Activated naive CD8-positive, alpha-beta T cell (primary cell): ENCODE results near the gene STK32C.
"Not testable (repeated sequence)": the region's sequence is repeated elsewhere in the genome, so short reads cannot be mapped to it uniquely, and the experiment has no call there.

Experiments
- H3K27ac Mint-ChIP-seq: one replicate; pipeline ENCODE4 v1.8.0; 2021; ENCODE audit warnings: mixed read lengths
- H3K27me3 Mint-ChIP-seq: one replicate; pipeline ENCODE4 v1.8.0; 2021; ENCODE audit warnings: mixed read lengths
- H3K36me3 Mint-ChIP-seq: one replicate; pipeline ENCODE4 v1.8.0; 2021; ENCODE audit warnings: mixed read lengths
- H3K4me1 Mint-ChIP-seq: one replicate; pipeline ENCODE4 v1.8.0; 2021; ENCODE audit warnings: low read depth, mixed read lengths
- H3K4me3 Mint-ChIP-seq: one replicate; pipeline ENCODE4 v1.8.0; 2021; ENCODE audit warnings: mild to moderate bottlenecking, mixed read lengths
- H3K9me3 Mint-ChIP-seq: one replicate; pipeline ENCODE4 v1.8.0; 2021; ENCODE audit warnings: low read depth, mixed read lengths

The STK32C gene

DNA sequence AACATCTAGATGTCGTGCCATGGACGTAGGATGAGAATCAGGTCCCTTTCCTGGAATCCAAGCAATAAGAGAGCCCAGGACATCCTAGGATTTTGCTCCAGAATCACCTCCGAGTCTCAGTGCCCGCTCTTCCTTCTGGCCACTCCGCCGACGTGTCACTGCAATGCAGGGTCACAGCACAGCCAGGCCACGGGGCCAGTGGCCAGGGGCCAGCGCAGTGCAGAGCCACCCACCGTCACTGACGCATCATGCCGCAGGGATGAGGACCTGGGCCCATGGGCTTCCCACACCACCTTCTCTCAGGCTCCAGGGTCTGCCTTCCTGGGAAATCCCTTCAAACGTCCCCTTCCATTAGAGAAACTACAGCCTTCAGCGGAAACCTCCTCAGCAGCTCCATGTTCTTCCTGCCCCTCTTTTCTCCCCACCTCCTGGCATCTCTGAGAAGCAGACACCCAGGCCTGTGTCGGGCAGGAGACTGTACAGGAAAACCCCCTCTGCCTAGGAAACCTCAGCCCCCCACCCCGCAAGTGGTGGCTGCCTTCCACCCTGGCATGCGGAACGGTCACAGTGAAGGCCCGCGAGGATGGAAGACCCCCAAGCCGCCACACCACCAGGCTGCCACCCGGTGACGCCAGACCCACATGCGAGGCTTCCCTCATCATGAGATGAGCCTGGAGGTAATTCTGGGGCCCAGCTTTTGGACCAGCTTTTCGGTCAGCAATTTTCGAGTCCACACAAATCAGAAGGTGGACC, 32.1 kb downstream of the STK32C start:
- no peak overlapping the region for H3K27ac Mint-ChIP-seq
- no peak overlapping the region for H3K4me3 Mint-ChIP-seq
- no peaks in the 10 kb centered on the region for H3K4me1 Mint-ChIP-seq
- no peaks in the 10 kb centered on the region for H3K27me3 Mint-ChIP-seq
- H3K9me3 Mint-ChIP-seq: no peaks in the 10 kb centered on the region
- H3K36me3 Mint-ChIP-seq: peaks cover 2% of the 10 kb centered on the region

DNA sequence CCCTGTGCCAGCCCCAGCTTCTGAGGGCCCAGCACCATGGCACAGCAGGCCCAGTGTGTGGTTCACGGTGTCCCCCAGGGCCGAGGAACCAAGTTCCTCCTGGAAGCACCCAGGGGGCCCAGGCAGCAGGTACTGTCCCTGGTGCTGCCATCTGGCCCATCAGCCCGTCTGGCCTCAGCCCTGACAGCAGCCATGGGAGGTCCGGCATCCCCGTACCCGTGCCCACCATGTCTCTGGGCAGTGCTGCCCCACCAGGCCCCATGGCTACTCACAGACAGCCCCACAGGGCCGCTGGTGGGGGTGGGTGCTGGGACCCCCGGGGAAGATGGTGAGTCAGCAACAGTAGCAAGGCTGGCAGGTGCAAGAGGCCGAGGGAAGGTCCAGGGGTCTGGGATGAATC, 32.8 kb downstream of the STK32C start:
- no peak overlapping the region for H3K27ac Mint-ChIP-seq
- H3K4me1 Mint-ChIP-seq: no peaks in the 10 kb centered on the region
- no peaks in the 10 kb centered on the region for H3K9me3 Mint-ChIP-seq
- H3K36me3 Mint-ChIP-seq: peaks cover 2% of the 10 kb centered on the region
- no peaks in the 10 kb centered on the region for H3K27me3 Mint-ChIP-seq
- H3K4me3 Mint-ChIP-seq: no peak overlapping the region

- H3K4me3 Mint-ChIP-seq: no peak overlapping the region
- H3K36me3 Mint-ChIP-seq: peaks cover 2% of the 10 kb centered on the region
- no peaks in the 10 kb centered on the region for H3K9me3 Mint-ChIP-seq
- H3K27me3 Mint-ChIP-seq: no peaks in the 10 kb centered on the region
- H3K27ac Mint-ChIP-seq: no peak overlapping the region
- H3K4me1 Mint-ChIP-seq: no peaks in the 10 kb centered on the region
These were observed 33.2 kb downstream of the STK32C start for GRCh38 chr10:132274581-132274980.

- Mint-ChIP-seq H3K27ac (no peak overlapping the region), H3K4me1 (no peaks in the 10 kb centered on the region), H3K4me3 (no peak overlapping the region), H3K9me3 (no peaks in the 10 kb centered on the region), H3K27me3 (no peaks in the 10 kb centered on the region), H3K36me3 (peaks cover 2% of the 10 kb centered on the region)
These were observed 33.8 kb downstream of the STK32C start for GRCh38 chr10:132273966-132274365.

DNA sequence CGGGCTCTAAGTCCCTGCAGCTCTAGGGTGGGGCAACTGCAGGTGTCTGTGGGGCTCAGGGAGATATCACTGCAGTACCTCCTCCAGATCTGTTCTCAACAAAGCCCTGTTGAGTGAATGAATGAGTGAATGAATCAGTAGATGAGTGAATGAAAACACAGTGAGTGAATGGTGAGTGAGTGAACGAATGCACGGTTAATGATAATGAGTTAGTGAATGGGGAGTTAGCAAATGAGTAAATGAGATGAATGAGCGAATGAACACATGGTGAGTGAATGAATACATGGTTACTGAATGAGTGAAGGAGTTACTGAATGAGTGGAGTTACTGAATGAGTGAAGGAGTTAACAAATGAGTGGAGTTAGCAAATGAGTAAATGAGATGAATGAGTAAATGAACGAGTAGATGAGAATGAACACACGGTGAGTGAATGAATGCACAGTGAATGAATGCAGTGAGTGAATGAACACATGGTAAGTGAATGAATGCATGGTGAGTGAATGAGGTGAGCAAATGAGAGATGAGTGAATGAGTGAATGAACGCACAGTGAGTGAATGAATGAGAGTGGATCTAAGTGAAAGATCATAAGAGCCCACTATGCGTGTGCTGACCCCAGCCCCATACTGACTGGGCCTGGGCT, 34.3 kb downstream of the STK32C start:
- Mint-ChIP-seq H3K27me3 (no peaks in the 10 kb centered on the region), H3K27ac (no peak overlapping the region), H3K36me3 (peaks cover 2% of the 10 kb centered on the region), H3K4me3 (no peak overlapping the region), H3K4me1 (no peaks in the 10 kb centered on the region), H3K9me3 (no peaks in the 10 kb centered on the region)

GRCh38 chr10:132272231-132272971, 35.3 kb downstream of the STK32C start:
- H3K36me3 Mint-ChIP-seq: peaks cover 2% of the 10 kb centered on the region
- H3K4me1 Mint-ChIP-seq: no peaks in the 10 kb centered on the region
- H3K27ac Mint-ChIP-seq: no peak overlapping the region
- no peaks in the 10 kb centered on the region for H3K27me3 Mint-ChIP-seq
- H3K4me3 Mint-ChIP-seq: no peak overlapping the region
- no peaks in the 10 kb centered on the region for H3K9me3 Mint-ChIP-seq

GRCh38 chr10:132271458-132272230, 36.1 kb downstream of the STK32C start:
- no peaks in the 10 kb centered on the region for H3K9me3 Mint-ChIP-seq
- H3K27ac Mint-ChIP-seq: no peak overlapping the region
- H3K27me3 Mint-ChIP-seq: no peaks in the 10 kb centered on the region
- H3K4me3 Mint-ChIP-seq: no peak overlapping the region
- peaks cover 2% of the 10 kb centered on the region for H3K36me3 Mint-ChIP-seq
- peaks cover 1% of the 10 kb centered on the region for H3K4me1 Mint-ChIP-seq

GRCh38 chr10:132270721-132271457, 36.9 kb downstream of the STK32C start:
- Mint-ChIP-seq H3K4me3 (no peak overlapping the region), H3K36me3 (peaks cover 2% of the 10 kb centered on the region), H3K27me3 (no peaks in the 10 kb centered on the region), H3K27ac (no peak overlapping the region), H3K4me1 (peaks cover 9% of the 10 kb centered on the region), H3K9me3 (no peaks in the 10 kb centered on the region)

GRCh38 chr10:132270256-132270655, 37.5 kb downstream of the STK32C start:
- peaks cover 2% of the 10 kb centered on the region for H3K36me3 Mint-ChIP-seq
- H3K27me3 Mint-ChIP-seq: no peaks in the 10 kb centered on the region
- H3K27ac Mint-ChIP-seq: no peak overlapping the region
- no peak overlapping the region for H3K4me3 Mint-ChIP-seq
- peaks cover 9% of the 10 kb centered on the region for H3K4me1 Mint-ChIP-seq
- no peaks in the 10 kb centered on the region for H3K9me3 Mint-ChIP-seq

- H3K9me3 Mint-ChIP-seq: no peaks in the 10 kb centered on the region
- no peak overlapping the region for H3K27ac Mint-ChIP-seq
- no peak overlapping the region for H3K4me3 Mint-ChIP-seq
- no peaks in the 10 kb centered on the region for H3K27me3 Mint-ChIP-seq
- H3K4me1 Mint-ChIP-seq: peaks cover 9% of the 10 kb centered on the region
- H3K36me3 Mint-ChIP-seq: peaks cover 2% of the 10 kb centered on the region
These were observed 38.2 kb downstream of the STK32C start for GRCh38 chr10:132269266-132270230.

DNA sequence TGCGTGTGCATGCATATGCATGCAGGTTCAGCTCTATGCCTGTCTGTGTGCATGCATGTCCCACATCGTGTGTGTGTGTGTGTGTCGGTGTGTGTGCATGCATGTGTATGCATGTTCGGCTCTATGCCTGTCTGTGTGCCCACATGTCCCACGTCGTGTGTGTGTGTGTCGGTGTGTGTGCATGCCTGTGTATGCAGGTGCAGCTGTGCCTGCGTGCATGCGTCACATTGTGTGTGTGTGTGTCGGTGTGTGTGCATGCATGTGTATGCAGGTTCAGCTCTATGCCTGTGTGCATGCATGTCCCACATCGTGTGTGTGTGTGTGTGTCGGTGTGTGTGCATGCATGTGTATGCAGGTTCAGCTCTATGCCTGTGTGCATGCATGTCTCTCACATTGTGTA, 39.8 kb downstream of the STK32C start:
- not testable (repeated sequence) for H3K27ac Mint-ChIP-seq, H3K9me3 Mint-ChIP-seq, H3K36me3 Mint-ChIP-seq, H3K4me3 Mint-ChIP-seq, H3K27me3 Mint-ChIP-seq, H3K4me1 Mint-ChIP-seq

DNA sequence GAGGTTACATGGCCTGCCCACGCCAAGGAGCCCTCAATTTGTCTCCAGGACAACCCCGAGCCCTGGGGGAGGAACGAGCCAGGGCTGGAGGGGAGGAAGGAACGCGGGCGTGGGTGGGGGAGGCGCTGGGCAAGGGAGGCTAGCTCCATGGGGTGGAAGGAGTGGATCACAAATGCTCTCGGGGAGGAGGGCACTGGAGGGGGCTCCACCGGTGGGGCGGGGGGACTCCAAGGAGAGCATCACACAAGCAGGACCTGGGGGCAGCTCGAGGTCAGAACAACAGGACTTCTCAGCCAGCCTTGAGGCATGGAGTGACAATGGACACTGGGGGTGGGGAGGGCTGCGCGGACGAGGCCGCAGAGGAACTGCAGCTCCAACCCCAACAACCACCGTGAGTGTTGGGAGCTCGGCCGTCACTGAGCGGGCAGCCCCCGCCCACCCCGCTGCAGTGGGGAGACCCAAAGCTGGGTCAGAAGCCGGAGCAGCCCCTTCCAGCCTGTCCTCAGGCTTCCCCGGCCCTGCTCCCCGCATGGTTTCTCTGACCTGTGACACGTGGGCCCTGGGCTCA, 41.1 kb downstream of the STK32C start:
- Mint-ChIP-seq H3K9me3 (no peaks in the 10 kb centered on the region), H3K4me1 (peaks cover 9% of the 10 kb centered on the region), H3K4me3 (no peak overlapping the region), H3K36me3 (no peaks in the 10 kb centered on the region), H3K27ac (no peak overlapping the region), H3K27me3 (no peaks in the 10 kb centered on the region)

GRCh38 chr10:132265890-132266496, 41.8 kb downstream of the STK32C start:
- no peaks in the 10 kb centered on the region for H3K9me3 Mint-ChIP-seq

More at GRCh38 chr10:132265890-132266496, 41.8 kb downstream of the STK32C start:
- no peaks in the 10 kb centered on the region for H3K36me3 Mint-ChIP-seq
- no peaks in the 10 kb centered on the region for H3K27me3 Mint-ChIP-seq
- H3K27ac Mint-ChIP-seq: no peak overlapping the region
- H3K4me3 Mint-ChIP-seq: no peak overlapping the region
- H3K4me1 Mint-ChIP-seq: peaks cover 9% of the 10 kb centered on the region
